Large intestine (tissue), 3 donors: ENCODE results near the gene CASTOR1. TPM values are rescaled to one million over a fixed set of nuclear protein-coding genes. Genes with fewer than 3 reads are reported as not detected.

Experiments
- DNase-seq, 2 donors: peaks; one replicate each; pipeline versions ENCODE4 v3.0.0 to v3.0.0-alpha.2; 2013
- H3K27ac ChIP-seq: one replicate; pipeline ENCODE4 v1.5.1; 2013; ENCODE audit warnings: low read length
- H3K27me3 ChIP-seq: 2 replicates; pipeline ENCODE4 v1.6.1; 2013; ENCODE audit warnings: low read length; ENCODE audit not compliant: control insufficient read depth, insufficient read depth
- H3K36me3 ChIP-seq: 2 replicates; pipeline ENCODE4 v1.6.1; 2013; ENCODE audit warnings: low read length; ENCODE audit not compliant: control insufficient read depth, insufficient read depth
- H3K4me1 ChIP-seq: one replicate; pipeline ENCODE4 v1.6.1; 2013; ENCODE audit warnings: low read length; ENCODE audit not compliant: control insufficient read depth, insufficient read depth
- H3K4me3 ChIP-seq: one replicate; pipeline ENCODE4 v1.5.1; 2013; ENCODE audit warnings: low read length
- H3K9me3 ChIP-seq: one replicate; pipeline ENCODE4 v1.6.1; 2013; ENCODE audit warnings: mild to moderate bottlenecking, low read depth, low read length, moderate library complexity; ENCODE audit not compliant: control insufficient read depth
- WGBS: methylation state at CpG from one replicate; pipeline ENCODE4 v1.1.5; 2013; ENCODE audit warnings: low lambda C conversion rate; ENCODE audit not compliant: insufficient coverage; 5-methylcytosine and 5-hydroxymethylcytosine counted together
- polyA plus RNA-seq: library from polyadenylated mRNA; unstranded; fragments of 120-200 nt; gene quantifications from one replicate; pipeline ENCODE4 v1.2.1, GENCODE V29; 2013

The CASTOR1 gene
- polyA plus RNA-seq, 1 donor, result 7.0 TPM

- Histone ChIP-seq H3K36me3 (peaks cover 2% of the 10 kb centered on the region), H3K27me3 (peaks cover 3% of the 10 kb centered on the region), H3K4me1 (peaks cover 23% of the 10 kb centered on the region), H3K9me3 (no peaks in the 10 kb centered on the region), H3K4me3 (no peak overlapping the region), H3K27ac (no peak overlapping the region)
- DNase-seq, result no peak
- WGBS, result no CpG with 5 or more reads among the region's 10 CpGs
These were observed 53.6 kb downstream of the CASTOR1 start for GRCh38 chr22:30235687-30236170.

Other genes with a start within 250 kb of the CASTOR1 start
- gene HORMAD2, start 209.0 kb downstream of the CASTOR1 start, polyA plus RNA-seq, result not detected
- 27.6 TPM for gene LIF, start 42.7 kb downstream of the CASTOR1 start, polyA plus RNA-seq
- 0.52 TPM for gene OSM, start 22.7 kb downstream of the CASTOR1 start, polyA plus RNA-seq
- gene TBC1D10A, start 37.4 kb upstream of the CASTOR1 start, polyA plus RNA-seq, result 16.9 TPM
- 87.1 TPM for gene SF3A1, start 67.4 kb upstream of the CASTOR1 start, polyA plus RNA-seq
- 3.1 TPM for gene CCDC157, start 67.5 kb upstream of the CASTOR1 start, polyA plus RNA-seq
- 17.0 TPM for gene RNF215, start 97.9 kb upstream of the CASTOR1 start, polyA plus RNA-seq
- 27.5 TPM for gene SEC14L2, start 107.5 kb upstream of the CASTOR1 start, polyA plus RNA-seq
- gene MTFP1, start 136.3 kb upstream of the CASTOR1 start, polyA plus RNA-seq, result 9.9 TPM
- 0.06 TPM for gene SEC14L3, start 182.5 kb upstream of the CASTOR1 start, polyA plus RNA-seq
- gene SEC14L4, start 216.2 kb upstream of the CASTOR1 start, polyA plus RNA-seq, result 0.19 TPM